ENCODE measurements around the gene RGS7.

Gene RGS7

DNA sequence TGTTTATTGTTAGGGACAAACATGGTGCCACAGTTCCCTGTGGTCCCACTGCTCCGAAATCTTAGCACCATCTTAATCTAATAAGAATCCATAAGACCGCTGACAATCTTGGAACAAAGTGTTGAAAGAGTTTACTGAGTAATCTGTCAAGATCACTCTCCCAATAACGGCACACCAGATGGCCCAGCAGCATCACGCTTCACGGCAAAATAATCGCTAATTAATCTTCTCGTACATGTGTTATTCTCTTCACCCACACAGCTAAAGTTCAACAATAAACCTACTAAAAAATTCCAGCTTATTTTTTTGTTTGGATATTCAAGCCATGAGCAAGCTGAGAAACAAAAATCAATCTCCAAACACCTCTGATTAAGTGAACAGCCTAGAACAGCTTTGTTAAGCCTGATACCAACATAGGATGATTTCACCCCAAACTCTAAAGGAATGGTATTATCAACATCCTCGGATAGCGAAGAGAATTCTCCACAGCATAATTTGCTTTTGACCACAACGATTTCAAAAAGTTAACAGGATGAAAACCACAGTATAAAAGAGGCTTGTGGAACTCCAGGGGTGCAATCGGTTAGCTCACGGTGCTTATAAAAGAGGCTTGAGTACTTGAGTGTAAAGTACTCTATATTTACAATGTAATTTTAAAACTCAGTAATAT is 415.2 kb downstream of the RGS7 start:
- no peak overlapping the region for H3K4me3 ChIP-seq (ENCODE audit: low read depth, low read length)
- no peak for DNase-seq (ENCODE audit: low read depth)
- TF ChIP-seq, protein P1, sequence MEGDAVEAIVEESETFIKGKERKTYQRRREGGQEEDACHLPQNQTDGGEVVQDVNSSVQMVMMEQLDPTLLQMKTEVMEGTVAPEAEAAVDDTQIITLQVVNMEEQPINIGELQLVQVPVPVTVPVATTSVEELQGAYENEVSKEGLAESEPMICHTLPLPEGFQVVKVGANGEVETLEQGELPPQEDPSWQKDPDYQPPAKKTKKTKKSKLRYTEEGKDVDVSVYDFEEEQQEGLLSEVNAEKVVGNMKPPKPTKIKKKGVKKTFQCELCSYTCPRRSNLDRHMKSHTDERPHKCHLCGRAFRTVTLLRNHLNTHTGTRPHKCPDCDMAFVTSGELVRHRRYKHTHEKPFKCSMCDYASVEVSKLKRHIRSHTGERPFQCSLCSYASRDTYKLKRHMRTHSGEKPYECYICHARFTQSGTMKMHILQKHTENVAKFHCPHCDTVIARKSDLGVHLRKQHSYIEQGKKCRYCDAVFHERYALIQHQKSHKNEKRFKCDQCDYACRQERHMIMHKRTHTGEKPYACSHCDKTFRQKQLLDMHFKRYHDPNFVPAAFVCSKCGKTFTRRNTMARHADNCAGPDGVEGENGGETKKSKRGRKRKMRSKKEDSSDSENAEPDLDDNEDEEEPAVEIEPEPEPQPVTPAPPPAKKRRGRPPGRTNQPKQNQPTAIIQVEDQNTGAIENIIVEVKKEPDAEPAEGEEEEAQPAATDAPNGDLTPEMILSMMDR (IDR thresholded peaks at IDR 0.05; ENCODE audit: insufficient read depth, low read depth, low read length, missing control alignments): no peak

DNA sequence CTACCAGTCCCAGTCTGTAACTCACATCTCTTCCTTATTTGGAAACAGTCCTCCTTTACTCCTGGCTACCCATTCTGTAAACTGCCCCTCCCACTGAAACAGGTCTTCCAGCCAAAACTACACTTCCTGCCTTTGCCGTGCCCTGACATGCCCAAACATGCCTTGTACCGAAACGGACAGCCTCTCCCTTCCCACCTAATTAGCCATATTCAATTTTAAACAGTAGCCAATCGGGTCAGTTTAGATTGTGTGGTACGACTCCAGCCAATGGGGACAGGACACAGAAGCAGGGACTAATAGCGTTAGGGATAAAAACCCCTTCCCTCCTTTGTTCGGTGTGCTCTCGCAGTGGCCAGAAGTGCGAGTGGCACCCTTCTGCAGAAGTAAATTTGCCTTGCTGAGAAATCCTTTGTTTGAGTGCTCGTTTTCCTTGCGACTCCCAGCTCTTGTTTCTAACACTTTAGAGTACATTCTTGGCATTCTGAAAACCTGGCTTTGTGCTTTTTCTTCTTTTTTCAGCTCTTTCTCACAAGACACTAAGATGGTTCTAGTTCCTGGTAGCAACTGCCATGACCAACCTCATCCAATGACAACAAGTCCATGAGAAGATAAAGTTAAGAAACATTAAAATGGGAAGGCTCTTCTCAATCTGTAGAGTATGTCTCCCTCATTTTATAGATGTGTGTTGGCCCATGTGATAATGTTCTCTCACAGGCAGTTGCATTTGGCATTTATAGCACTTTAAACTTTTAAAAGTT is 419.9 kb downstream of the RGS7 start:
- H3K4me3 ChIP-seq (ENCODE audit: low read depth, low read length): no peak overlapping the region
- TF ChIP-seq, protein P1 (IDR thresholded peaks at IDR 0.05; ENCODE audit: insufficient read depth, low read depth, low read length, missing control alignments): no peak
- no peak for DNase-seq (ENCODE audit: low read depth)

DNA sequence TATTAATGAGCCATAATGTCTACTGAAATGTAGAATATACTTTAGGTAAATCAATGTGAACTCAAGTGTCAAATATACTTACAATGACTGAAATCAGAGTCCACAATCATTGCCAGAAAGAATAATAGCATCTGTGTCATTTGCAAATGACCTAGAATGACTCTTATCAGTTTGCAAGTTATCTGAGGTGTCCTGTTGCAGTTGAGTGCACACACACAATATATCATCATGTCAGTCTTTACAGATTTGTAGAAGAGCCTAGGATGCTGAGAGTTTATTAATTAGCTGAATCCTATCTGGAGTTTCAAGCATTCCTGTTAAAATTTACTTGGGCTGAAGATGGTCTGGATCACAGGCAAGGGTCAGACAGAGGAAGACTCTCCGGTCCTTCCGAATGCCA is 421.1 kb downstream of the RGS7 start:
- no peak overlapping the region for H3K4me3 ChIP-seq (ENCODE audit: low read depth, low read length)
- no peak for DNase-seq (ENCODE audit: low read depth)
- TF ChIP-seq, protein P1 (IDR thresholded peaks at IDR 0.05; ENCODE audit: insufficient read depth, low read depth, low read length, missing control alignments): no peak

DNA sequence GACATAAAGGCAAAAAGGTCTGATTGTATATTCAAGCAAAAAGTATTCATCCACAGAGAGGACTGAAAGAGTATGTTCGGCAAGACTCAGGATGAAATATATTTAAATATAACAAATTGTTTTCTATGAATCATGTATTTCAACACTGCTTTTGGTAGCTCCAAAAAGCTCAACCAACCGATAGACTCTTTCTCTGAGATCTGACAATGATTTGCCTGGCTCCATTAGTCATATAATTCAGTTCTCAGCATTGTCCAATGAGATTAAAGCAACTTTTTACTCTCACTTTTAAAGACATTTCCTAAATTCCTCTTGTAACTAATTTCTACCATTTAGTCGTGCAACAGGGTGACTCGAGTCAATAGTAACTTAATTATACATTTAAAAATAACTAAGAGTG is 426.0 kb downstream of the RGS7 start:
- TF ChIP-seq, protein P1 (IDR thresholded peaks at IDR 0.05; ENCODE audit: insufficient read depth, low read depth, low read length, missing control alignments): no peak
- no peak for DNase-seq (ENCODE audit: low read depth)
- no peak overlapping the region for H3K4me3 ChIP-seq (ENCODE audit: low read depth, low read length)

DNA sequence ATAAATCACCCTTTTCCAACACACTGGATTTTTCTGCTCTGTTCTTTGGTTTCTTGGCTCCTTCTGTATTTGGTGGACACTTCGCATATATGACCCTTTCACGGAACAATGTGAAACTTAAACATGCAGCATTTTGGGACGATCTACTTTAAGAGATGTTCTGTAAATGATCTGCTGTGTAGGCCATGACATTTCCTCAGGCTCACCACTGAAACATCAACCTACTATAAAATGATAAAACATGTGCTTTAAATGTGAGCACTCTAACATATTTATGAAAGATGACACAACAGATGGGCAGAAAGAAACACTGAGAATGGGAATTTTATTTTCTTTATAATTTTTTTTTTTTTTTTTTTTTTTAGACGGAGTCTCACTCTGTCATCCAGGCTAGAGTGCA is 428.7 kb downstream of the RGS7 start:
- no peak overlapping the region for H3K4me3 ChIP-seq (ENCODE audit: low read depth, low read length)
- DNase-seq (ENCODE audit: low read depth): no peak
- TF ChIP-seq, protein P1 (IDR thresholded peaks at IDR 0.05; ENCODE audit: insufficient read depth, low read depth, low read length, missing control alignments): no peak

DNA sequence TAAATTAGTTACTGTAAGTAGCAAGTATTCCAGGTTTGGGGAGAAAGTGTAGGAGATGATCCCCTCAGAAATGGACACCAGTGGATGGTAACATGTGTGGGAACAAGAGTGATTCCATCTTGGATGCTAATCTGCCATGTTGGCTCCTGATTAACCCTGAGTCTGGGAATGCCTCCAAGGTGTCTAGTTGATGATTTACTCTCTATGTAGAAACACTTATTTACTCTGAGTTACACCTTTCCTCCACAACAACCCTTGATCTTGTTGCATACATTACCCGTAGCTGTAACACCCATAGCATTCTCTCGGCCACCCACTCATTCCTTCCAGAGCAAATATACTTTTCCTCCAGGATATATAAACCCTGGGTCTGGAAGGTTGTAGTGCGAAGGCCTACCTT is 429.2 kb downstream of the RGS7 start:
- TF ChIP-seq, protein P1 (IDR thresholded peaks at IDR 0.05; ENCODE audit: insufficient read depth, low read depth, low read length, missing control alignments): no peak
- DNase-seq (ENCODE audit: low read depth): no peak
- H3K4me3 ChIP-seq (ENCODE audit: low read depth, low read length): no peak overlapping the region
